GM21367 (cell line): ENCODE data around the gene HEATR1.
A peak's percentile ranks its signal among the peaks of the same experiment; 100 is the strongest.

Experiments
- ATAC-seq: cut with Tn5 transposase; IDR thresholded peaks from one replicate; pipeline ENCODE4 v1.9.1; 2021; ENCODE audit not compliant: unreplicated experiment

HEATR1 gene

GRCh38 chr1:236540813-236541465 is 63.4 kb downstream of the HEATR1 start:
- no peak for ATAC-seq

- ATAC-seq = no peak
Measured at GRCh38 chr1:236536540-236536939, 67.8 kb downstream of the HEATR1 start.

GRCh38 chr1:236535662-236536161 is 68.6 kb downstream of the HEATR1 start:
- no peak for ATAC-seq

DNA sequence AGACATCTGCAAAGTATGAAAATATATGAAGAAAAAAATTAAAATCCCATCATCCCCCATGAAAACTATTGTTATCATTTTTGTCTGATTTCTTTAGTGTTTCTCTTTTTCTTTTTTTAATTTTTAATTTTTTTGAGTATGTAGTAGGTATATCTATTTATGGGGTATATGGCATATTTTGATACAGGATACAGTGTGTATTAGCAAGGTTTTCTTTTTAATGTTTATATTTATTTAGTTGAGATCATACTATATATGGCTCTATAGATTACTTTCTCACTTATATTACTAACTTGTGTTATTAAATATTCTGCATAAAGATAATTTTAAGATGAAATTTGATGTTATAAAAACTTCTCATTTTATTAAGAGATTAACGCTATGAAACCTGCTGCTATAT is 69.1 kb downstream of the HEATR1 start:
- ATAC-seq = no peak

- ATAC-seq = no peak
Measured at GRCh38 chr1:236534151-236534651, 70.1 kb downstream of the HEATR1 start.

DNA sequence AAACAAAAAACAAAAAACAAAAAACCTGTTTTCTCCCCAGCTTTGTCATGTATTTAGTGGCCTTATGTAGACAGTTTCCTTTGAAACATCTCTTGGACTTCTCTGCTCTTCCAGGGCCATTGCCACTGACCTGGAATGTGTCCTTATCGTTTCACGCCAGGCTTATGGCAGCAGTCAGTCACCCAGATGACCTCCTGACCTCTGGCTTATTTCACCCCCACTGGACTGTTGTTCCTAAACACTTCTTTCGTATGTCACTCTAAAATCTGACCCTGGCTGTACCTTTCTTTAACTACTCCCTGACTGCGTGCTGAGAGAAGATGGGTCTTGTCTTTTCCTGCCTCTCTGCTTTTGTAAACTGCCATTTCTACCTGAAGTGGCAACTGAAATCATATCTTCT is 71.5 kb downstream of the HEATR1 start:
- no peak for ATAC-seq

GRCh38 chr1:236530959-236531358 is 73.4 kb downstream of the HEATR1 start:
- ATAC-seq = no peak

- ATAC-seq = no peak
Measured at GRCh38 chr1:236530286-236530685, 74.0 kb downstream of the HEATR1 start.

- no peak for ATAC-seq
Measured at GRCh38 chr1:236526079-236526478, 78.2 kb downstream of the HEATR1 start.

- ATAC-seq = no peak
Measured at GRCh38 chr1:236524895-236525184, 79.5 kb downstream of the HEATR1 start.

- peak; percentile 90 for ATAC-seq
Measured at GRCh38 chr1:236524142-236524894, 80.0 kb downstream of the HEATR1 start.

- ATAC-seq = peak; percentile 62
Measured at GRCh38 chr1:236523704-236524141, 80.6 kb downstream of the HEATR1 start, which contains the start of gene LGALS8. TSS of gene LGALS8 (plus strand) at chr1:236523982. CDS start at chr1:236526071, 2,089 bp downstream.

DNA sequence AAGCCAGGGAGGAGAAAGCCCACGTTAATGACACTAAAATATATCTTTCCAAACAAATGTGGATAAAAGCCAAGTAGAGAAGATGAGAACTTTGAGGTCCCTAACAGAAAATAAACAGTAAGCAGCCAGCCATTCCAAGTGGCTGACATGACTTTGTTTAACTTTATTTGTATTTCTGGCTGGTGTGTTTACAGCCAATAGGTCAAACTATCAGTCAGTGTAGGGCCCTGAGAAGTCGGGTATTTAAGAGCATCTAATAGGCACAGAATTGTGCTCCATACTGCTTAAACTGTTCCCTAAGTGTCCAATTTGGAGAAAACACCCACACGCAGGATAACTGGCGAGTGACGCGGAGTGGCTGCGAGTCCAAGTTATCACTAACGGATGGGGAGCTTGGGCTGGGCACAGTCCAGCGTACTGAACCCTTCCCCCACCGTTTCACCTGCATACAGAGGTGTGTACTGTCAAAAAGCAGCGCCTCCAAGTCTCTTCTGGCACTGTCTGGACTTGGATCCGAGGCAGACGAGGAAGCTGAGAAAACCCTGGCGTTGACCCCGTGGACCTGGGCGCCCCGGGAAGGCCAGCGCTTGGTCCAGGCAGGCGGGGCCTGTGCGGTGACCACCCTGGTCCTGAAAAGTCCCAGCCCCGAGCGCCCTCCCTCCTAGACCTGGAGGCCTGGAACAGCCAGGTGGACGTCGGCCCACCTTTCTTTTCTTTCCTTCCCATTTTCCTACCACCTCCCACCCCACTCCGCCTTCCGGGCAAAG is 81.2 kb downstream of the HEATR1 start:
- ATAC-seq = no peak

- no peak for ATAC-seq
Measured at GRCh38 chr1:236520445-236521005, 83.8 kb downstream of the HEATR1 start.

DNA sequence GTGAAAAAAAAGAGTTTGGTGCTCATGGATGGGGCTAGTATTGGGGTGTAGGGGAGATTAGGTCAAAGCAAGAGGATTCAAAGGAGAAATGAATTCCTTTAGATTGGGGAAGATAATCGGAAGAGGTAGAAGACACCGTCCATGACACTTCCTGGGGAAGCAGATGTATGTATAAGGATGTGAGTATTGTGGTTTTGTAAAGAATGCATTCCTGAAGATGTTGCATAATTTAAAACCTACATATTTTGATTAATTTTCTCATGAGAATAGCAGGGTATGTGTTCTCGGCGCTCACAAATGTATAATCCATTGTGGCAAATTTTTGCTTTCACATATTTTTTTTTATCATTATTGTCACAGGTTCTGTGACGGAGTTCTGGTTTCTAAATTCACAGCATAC is 86.0 kb downstream of the HEATR1 start:
- ATAC-seq = no peak

DNA sequence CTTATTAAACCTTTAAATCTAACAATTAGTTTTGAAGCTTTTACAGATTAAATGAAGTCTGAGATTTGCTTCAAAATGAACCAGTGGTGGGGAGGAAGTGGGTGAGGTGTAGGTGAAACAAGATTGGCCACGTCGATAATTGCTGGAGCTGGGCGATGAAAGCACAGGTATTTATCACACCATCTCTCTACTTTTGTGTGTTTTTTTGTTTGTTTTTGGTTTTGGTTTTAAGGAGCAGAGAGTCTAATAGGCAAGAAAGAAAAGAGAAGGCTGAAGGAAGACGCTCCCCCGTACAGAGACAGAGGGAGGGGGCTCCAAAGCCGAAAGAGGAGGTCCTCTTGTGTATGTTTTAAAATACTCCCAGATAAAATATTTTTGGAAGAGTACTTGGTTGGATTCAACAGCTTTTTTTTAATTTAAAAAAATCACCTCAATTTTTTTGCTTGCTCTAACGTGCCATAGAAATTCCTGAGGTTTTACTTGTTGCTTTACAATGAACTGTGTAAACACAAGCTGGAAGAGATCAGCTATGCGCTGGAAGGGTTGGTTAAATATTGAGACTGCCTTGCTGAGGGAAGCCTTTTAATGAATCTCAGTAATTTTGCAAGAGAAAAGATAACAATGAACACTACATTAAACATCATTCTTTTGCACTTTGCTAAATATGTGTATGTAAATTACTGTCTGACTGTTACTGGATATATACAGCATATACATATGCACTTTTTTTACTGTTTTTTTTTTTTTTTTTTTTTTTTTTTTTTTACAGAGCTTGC is 87.2 kb downstream of the HEATR1 start:
- no peak for ATAC-seq

DNA sequence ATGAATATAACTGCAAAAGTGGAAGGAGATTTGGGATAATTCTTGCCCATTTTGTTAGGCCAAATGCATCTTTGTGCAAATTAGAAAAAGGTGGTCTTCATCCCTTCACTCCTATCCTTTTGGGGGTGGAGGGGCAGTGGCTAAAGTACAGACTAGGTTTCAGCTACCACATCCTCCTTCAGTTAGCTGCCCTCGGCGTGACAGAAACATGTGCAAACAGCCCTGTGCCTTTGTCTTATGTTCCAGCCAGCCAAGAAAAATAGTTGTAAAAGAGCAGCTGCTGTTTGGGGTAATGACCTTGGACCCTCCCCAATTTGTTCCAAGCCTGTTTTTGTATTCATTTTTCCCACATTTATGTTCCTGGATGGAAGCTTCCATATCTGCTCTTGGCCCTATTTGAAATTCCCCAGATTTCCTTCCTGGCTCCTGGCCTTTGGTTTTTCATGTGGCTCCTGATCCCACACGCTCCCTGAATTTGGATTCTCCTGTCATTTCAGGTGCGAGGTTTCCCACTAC is 88.8 kb downstream of the HEATR1 start:
- no peak for ATAC-seq

DNA sequence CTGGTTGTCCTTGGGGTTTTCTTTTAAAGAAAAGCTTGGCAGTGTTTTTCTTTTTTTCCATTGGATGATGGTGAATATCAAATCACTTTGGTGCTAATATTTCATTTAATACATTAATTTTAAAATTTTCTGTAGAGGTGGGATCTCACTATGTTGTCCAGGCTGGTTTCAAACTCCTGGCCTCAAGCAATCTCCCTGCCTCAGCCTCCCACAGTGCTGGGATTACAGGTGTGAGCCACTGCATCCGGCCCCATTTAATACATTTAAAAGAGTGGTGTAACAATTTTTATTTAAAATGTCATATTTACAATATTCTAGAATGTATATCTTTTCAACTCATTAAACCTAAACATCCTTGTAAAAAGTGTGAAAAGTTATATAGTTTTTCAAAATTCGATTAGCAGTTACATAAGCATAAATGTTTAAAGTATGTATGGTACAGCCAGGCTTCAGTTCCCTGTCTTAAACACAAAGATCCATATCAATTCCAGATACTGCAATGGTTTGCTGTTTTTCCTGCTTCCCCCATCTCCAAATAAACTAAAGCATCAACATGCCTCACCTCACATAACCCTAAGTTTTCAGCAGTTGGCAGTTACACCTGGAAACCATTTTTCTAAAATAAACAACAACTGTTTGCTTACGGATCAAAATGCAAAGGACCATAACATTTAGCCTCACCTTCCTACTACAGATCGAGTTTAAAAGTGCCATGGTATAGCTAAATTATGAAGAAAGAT is 89.4 kb downstream of the HEATR1 start:
- no peak for ATAC-seq

DNA sequence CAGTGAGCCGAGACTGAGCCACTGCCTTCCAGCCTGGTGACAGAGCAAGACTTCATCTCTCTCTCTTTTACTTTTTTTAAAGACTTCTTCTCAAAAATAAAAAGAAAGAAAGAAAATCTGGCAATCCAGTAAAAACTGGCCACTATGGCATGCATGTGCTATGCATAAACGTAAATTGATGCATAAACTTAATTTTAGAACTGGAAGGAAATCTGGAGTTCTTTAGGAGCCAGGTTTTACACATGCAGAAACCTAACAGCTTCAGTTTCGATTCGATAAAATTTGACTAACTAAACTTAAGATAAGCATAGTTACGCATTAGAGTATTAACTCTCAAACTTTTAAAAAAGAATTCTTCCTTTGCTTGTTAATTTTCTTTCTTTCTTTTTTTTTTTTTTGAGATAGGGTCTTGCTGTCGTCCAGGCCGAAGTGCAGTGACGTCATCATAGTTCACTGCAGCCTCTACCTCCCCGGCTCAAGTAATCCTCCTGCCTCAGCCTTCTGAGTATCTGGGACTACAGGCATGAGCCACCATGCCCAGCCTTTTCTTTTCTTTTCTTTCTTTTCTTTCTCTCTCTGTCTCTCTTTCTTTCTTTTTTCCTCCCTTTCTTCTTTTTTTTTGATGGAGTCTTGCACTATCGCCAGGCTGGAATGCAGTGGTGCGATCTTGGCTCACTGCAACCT is 92.4 kb downstream of the HEATR1 start:
- no peak for ATAC-seq
